Measurements from ENCODE around the gene CTCF.

Gene CTCF

DNA sequence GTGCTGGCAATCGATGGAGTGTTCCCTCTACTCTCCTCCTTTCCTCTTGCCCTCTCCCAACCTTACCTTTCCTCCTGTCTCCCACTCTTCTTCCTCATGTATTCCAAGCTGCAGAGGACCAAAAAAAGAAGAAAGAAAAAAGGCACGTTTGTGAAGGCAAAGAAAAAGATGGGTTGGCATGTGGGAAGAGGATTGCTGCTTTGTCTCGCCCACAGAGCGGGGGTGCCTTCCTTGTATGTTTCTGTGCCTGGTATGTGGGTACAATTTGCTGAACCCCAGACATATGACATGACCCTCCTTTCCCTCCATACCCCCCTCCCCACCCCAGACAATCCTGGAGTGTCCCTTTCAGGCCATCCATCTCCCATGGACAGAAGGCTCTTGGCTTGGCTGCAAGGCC is 13.1 kb upstream of the CTCF start:
- no peak for DNase-seq

DNA sequence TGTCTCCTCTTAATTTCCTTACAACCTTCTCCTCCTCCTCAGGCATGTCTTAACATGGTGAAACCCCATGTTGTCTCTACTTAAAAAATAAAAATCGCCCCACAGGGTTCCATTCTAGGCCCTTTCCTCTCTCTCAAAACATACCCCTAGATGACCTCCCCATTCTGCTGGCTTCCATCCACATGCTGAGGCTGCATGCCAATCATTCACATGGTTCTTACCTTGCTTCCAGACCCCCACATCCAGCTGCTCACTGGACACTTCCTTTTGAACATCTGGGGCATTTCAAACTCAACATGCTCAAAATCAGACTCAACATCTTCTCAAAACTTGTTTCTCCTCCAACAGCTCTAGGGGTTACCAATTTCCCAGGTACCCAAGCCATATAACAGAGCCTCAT is 12.4 kb upstream of the CTCF start:
- no peak for DNase-seq

DNA sequence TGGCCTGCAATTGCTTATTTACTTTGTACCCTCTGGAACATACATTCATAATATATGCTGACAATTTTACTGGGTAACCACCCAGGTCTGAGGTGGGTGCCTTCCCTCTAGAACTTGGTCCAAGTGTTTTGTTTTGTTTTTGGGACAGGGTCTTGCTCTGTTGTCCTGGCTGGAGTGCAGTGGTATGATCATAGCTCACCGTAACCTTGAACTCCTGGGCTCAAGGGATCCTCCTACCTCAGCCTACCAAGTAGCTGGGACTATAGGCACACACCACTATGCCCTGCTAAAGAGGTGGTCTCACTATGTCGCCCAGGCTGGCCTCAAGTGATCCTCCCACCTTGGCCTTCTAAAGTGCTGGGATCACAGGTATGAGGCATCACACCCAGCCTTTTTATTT is 11.2 kb upstream of the CTCF start:
- no peak for DNase-seq

DNA sequence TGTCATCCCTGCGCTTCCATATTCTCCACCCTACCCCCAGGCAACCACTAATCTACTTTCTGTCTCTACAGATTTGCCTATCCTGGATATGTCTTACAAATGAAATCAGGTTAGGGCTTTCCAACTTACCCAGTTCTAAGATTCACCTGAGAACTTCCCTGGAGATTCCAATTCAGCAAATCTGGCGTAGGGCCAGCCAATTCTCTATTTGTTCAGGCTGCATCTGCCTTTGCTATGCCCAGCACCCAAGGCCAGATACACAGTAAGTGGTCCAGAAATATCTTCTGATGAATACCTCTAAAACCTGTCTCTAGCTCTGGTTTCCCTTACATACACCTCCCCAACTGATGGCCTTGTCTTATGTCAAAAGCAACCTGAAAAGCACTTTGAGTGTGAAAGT is 10.4 kb upstream of the CTCF start:
- no peak for DNase-seq

DNA sequence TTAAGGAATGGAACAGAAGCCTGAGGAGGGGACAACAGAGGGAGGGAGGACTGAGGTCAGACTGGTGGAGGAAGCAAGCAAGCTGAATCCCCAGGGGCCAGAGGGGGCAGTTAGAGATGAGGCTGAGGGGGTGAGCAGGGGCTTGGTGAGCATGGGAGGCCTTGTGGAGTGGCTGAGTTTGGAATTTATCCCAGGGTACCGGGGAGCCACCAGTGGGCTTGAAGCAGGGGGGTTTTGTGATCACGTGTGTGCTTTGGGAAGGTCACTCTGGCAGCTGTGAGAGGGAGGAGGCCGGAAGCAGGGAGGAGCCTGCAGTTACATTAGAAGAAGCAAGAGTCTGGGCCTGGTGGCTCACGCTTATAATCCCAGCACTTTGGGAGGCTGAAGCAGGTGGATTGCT is 9.8 kb upstream of the CTCF start:
- no peak for DNase-seq

DNA sequence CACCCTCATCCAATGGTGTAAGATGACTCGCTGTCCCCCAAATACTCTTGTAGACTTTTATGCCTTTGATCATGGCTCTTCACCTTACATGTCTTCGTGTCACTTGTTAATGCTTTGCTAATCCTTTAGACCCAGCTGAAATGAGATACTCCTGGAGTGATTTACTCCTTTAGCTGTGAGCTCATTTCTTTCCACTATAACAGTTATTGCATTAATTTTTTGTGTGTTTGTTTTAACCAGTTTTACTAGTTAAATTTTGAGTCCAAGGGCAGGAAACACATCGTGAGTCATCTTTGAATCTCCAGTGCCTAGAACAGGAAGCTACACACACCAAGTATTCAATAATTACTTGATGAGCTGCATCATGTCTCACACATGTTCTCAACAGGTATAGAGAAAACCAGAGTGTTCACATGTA is 6.5 kb upstream of the CTCF start:
- peak; percentile 39 to 73 (median 72) for DNase-seq

DNA sequence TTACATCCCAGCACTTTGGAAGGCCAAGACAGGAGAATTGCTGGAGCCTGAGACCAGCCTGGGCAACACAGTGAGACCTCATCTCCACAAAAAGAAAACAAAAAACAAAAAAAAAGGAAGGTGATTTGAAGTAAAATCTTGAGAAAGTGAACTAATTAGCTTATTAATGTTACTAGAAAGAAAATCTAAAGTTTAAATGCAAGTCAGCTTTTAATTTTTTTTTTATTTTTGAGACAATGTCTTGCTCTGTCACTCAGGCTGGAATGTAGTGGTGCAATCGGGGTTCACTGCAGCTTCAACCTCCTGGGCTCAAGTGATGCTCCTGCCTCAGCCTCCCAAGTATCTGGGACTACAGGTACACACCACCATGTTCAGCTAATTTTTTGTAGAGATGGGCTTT is 3.5 kb upstream of the CTCF start:
- DNase-seq, result no peak

DNA sequence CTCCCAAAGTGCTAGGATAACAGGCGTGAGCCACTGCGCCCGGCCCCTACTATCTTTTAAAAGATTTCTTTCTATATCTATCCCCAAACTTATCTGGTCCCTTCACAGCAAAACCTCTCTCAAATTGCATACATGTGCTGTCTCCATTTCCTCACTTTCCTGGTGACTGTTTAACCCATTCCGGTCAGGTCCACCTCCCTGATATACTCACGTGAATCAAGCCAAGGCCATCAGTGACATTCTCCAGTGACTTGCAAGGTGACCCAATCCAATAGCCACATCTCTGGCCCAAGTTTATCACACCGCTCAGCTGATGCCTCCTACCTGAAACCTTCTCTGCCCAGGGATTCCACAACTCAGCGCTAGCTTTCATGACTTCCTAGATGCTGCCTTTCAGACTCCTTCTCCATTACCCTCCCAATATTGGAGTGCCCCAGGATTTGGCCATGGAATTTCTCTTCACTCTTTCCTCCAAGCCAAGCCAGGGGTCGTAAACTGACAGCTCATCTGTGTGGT is 1.4 kb upstream of the CTCF start:
- DNase-seq, result no peak

DNA sequence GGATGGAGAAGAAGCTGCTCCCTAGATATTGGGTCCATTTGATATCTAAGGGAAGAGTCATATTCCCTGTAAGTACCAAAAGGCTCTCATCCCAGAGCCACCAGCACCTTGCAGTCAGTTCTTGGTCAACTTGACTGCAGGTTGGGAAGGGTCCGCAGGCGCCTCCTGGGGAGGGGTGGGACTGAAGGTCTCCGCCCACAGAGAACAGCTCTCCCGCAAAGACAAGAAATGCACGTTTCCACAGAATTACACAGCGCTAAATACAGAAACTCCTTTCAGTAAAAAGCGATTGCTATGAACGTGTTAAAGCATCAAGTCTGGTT is 864 bp upstream of the CTCF start:
- DNase-seq, result no peak

DNA sequence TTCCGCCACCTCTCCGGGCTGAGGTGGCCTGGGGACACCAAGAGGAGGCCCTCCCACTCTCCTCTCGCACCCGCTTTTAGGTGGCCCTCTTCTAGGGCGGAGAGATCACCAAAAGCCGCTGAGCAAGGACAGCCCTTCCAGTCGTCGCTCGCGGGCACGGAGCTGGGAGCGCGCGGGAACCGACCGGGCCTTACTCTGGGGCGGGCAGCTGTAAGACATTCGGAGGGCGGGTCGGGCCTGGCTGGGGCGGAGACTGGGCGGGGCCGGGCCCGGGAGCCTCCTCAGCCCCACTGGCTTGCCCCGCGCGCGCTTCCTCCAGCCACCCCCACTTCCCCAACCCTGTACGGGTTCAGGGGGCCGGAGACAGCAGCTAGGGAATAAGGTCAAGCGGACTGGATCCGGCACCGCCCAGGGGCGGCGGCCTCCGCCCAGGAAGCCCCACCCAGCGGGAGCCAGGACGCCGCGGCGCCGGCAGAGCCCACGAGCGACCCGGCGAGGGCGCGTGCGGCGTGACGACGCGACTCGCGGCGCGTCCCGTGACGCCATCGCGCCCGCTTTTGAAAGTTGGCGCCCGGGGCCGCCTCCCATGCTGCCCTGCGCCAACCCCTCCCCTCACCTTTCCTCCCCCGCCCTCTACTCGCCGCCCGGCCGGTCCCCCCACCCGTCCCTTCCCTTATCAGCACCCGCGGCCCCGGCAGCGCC is 351 bp upstream of the CTCF start:
- peak; percentile 99 to 100 (median 99) for DNase-seq

DNA sequence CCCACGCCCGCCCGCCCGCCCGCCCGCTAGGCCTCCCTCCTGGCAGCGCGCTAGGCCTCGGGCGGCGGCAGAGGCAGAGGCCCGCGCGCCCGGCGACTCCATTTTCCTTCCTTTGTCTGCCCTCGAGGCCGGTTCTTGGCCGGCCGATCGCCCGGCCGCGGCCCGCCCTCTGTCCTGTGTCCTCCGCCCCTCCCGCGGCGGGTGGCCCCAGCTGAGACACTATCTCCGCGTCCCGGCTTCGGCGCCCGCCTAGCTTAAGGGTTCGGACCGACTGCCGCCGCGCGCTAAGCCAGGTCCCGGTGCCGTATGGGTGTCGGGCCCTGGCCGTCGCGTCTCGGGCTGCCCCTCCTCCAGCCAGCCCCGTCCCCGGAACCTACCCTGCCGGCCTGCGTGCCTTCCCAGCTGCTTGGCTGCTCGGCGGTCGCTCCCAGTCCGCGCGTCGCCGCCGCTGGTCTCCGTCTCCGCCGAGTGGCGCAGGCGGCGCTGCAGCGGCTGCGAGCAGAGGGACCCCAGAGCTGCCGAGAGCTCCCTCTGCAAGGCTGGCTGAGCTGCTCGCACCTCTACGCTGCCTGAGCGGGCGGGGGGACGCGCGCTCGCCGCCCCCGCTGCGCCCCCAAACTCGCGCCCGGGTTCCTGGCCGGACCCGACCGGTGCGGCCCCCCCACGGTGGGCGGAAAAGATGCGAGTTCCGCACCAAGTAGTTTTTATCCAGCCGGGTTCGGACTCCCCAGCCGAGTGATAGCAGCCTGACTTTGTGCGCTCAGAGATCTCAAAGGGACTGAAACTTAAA is 787 bp downstream of the CTCF start:
- peak; percentile 54 to 79 (median 67) for DNase-seq

DNA sequence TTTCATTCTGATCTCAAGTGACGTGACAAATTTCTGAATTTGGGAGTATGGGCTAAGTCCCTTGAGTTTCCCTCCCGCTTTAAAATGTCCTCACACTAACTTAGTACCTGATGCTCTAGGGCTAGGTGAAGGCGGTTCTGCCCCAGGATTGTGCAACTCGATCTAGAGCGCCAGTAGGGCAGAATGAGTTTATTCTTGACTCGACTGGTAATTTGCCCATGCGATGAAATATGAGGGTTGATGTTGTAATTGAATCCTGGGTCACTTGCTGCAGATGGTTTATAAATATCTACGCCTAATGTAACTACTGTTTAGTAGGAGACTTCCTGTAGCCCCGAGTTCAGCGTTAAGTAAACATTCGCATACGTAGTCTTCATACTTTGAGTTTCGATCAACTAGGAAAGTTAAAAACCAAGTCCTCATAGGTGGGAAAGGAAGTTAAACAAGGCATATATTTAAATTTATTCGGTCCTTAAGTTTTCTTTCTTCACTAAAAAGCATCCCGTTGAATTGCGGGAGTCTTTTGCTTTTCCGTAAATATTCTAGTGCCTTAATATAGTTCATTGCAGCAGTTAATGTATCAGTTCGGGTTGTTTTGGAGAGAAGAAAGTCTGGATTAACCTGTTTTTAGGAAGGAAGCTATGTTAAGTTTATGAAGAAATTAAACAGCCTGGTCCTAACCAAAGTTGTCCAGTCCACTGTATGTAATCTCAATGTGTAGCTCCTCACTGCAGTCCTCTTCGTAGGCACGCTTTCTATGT is 1.6 kb downstream of the CTCF start:
- DNase-seq, result peak; percentile 27 to 45 (median 44)

DNA sequence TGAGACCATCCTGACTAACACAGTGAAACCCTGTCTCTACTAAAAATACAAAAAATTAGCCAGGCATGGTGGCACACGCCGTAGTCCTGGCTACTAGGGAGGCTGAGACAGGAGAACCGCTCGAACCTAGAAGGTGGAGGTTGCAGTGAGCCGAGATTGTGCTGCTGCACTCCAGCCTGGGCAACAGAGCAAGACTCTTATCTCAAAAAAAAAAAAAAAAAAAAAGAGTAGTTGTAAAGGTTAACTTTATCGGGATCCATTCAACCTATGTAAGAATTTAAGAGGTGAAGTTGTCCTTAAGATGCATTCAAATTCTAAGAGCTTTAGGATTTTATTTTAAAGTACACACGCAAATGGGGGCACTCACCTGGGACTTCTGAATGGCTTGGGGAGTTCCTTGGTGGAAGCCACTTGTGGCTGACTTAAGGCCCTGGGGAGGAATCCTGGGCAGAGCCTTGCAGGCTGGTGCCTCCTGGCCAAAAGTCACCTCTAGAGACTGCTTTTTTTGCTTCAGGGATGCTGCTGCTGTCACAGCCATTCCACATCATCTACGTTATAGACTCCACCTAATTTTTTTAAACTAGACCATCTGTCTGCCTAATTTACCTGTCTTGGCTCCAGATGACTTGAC is 3.3 kb downstream of the CTCF start:
- DNase-seq, result no peak

DNA sequence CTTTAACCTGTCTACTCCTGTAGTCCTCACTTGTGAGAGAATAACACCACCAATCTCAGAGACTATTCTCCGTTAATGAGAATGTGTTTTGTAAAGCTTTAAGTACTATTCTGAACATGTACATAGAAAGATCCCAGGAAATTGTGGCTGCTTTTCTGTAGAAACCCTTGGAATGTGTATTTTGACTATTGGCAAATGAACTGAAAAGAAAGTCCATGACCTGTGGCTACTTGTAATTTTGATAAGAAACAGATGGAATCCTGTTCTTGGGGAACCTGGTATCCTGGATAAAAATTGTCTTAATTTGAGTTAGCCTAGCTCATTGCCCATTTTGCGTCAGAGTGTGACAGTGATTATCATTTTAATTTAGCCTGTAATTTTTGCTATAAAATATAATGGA is 9.1 kb downstream of the CTCF start:
- no peak for DNase-seq

DNA sequence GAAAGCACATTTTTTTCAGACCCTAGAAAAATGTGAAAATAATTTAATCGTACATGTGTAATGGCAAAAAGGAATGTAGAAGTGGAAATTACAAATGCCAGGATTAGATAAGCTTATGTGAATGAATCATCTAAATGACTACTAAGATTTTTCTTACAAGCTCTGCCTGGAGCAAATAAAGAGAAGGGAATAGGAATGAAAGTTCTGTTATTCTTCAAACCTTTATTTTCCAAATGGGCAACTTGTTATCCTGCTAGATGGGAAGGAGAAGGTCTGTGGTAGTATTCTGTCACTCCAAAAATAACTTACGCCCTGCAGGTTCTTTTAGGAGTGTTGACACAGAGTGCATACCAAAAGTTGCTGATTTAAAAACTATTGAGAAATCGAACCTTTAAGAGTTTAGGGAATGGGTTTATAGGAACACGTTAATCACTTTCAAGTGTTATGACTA is 9.7 kb downstream of the CTCF start:
- DNase-seq, result no peak

DNA sequence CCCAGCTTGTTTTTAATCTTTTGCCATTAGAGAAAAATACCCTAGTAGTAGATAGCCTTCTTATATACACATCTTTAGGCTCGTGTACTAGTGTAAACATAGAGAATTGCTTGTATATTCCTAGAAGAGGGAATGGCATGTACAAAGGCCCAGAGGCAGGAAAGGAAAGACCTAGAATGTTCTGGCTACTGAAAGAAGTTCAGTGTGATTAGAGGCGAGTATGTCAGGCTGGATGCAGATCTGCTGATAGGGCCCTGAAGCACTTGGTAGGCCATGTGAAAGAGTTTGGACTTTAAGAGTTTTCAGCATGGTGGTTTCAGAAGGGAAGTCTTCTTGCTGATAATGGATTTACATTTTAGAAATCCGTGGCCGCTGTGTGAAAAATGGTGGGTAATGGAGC is 17.4 kb downstream of the CTCF start:
- no peak for DNase-seq

DNA sequence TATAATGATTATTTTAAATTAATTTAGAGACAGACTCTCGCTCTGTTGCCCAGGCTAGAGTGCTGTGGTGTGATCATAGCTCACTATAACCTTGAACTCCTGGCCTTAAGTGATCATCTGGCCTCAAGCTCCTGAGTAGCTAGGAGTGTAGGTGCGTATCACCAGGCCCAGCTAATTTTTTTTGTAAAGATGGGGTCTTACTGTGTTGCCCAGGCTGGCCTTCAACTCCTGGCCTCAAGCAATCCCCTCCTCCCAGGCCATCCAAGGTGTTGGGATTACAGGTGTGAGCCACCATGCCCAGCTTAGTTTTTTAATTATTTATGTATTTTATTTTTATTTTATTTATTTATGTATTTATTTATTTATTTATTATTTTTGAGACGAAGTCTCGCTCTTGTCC is 17.9 kb downstream of the CTCF start:
- DNase-seq, result no peak

DNA sequence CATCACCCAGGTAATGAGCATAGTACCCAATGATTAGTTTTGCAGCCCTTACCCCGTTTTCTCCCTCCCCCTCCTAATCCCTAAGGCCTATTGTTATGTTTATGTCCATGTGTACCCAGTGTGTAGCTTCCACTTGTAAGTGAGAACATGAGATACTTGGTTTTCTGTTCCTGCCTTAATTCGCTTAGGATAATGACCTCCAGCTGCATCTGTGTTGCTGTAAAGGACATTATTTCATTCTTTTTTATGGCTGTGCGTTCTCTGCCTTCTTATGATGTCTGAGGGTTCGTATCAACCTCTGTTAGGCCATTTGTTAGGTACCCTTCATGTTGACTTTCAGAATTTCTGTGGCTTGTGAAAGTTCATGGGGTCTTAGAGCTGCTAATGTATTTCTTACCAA is 31.0 kb downstream of the CTCF start:
- no peak for DNase-seq

DNA sequence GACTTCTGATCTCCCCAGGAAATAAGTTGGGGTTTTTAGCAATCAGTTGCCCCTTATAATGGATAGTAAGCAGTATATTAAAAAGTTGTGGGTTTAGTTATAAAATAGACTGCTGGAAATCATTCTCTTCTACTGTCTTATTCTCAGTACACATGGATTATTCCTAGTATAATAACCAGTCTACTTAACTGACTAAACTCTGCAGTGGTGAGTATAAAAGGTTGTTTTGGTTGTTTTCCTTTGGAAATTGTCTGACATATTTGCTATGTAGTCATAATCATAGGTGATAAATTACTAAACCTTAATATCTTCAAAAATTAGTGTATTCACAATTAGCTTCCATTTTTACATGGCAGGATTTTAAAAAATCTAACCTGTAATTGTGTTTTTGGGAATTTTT is 31.4 kb downstream of the CTCF start:
- no peak for DNase-seq

DNA sequence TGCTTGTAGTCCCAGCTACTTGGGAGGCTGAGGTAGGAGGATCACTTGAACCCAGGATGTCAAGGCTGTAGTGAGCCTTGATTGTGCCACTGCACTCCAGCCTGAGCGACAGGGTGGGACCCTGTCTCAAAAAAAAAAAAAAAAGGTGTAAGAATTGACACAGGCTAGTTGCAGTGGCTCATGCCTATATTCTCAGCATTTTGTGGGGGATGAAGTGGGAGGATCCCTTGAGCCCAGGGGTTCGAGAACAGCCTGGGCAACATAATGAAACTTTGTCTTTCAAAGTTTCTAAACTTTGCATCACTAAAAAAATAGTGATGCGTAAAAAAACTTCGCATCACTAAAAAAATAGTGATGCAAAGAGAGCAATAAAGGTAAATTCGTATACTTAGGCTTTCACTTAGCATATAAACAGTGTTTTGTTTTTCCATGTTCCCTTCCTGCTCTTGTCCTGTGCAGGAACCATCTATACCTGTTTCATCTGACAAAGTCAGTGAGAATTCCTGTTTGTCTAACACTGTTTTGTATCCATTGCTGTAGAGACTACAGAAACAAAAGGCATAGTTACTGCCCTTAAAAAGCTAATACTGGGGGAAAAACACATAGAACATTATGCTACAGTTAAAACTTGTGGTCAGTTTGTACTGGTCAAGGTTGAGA is 32.1 kb downstream of the CTCF start:
- no peak for DNase-seq

DNA sequence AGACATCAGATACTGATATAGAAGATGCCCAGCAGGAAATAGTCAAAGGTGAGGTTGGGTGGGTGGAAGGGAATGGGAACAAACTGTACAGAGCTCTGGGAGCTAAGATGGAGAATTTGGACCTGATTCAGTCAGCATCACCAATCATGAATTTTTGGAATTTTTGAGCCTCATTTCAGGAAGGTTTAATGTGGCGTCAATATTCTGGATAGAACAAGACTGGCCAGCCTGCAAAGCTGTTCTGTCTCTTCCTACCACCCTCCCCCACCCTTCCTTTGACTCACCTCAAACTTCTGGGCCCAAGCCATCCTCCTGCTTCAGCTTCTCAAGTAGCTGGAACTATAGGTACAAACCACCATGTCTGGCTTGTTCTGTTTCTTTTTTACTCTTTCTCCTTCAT is 32.6 kb downstream of the CTCF start:
- no peak for DNase-seq

DNA sequence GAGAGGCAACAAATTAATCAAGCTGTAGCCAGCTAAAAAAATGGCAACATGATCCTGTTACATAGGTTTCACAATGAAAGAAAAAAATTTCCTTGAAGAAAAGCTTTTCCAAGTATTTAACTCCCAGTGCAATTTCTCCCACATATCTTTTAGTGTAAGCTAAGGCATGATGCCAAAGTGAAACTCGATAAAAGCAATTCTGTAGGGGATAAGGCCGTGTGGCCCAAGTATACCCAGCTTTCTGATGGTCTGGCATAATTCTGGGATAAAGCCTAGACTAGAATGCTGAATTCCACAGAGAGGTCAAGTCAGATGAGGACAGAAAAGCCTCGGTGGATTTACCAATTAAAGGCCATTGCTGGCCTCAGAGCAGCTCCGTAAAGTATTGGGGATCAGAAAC is 36.2 kb downstream of the CTCF start:
- no peak for DNase-seq

DNA sequence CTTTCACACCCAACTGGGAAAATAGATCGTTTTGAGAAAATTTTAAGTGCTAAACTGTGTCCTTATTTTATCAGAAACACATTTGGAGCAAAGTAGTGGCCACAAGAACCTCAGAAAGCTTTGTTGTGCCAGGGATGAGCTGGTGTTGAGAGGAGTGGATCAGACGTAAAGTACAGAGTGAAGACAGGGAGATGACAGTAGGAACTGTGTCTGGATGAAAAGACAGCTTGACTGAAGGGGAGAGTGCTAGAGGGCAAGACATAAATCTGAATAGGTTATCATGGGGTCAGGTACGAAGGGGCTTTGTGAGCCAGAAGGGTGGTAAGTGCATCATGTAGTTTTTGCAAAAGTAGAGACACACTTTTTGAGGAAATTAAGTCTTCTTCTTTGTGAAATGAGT is 43.3 kb downstream of the CTCF start:
- DNase-seq, result no peak

Measured in suppressor macrophage treated with lipopolysaccharide for 1 hour (primary cell).